T-helper 1 cell treated with Interleukin-12 subunit alpha and Interleukin-12 subunit beta and Interleukin-4 antibody, amounts not matched to agents 30 ng/mL and 1 ng/mL, for 36 hours (primary cell): ENCODE measurements around the gene EIF1. TPM values are rescaled to one million over a fixed set of nuclear protein-coding genes. Genes with fewer than 3 reads are reported as not detected.

Experiments used
- intact Hi-C: fragments of 100-400 bp; cut with micrococcal nuclease; formaldehyde crosslinking; loops from one replicate; pipeline ENCODE4 v1.15.1; 2024
- total RNA-seq: library from RNA; stranded (reverse); gene quantifications from 2 replicates; pipeline ENCODE4 v1.2.3, GENCODE V29; 2022

Gene EIF1
- total RNA-seq, 1 donor from 2014 or later, result 842 TPM

GRCh38 chr17:41731836-41732235, 43.2 kb downstream of the EIF1 start:
- intact Hi-C loops, result no loop called here

GRCh38 chr17:41733348-41734138, 44.9 kb downstream of the EIF1 start:
- intact Hi-C loops, result no loop called here

DNA sequence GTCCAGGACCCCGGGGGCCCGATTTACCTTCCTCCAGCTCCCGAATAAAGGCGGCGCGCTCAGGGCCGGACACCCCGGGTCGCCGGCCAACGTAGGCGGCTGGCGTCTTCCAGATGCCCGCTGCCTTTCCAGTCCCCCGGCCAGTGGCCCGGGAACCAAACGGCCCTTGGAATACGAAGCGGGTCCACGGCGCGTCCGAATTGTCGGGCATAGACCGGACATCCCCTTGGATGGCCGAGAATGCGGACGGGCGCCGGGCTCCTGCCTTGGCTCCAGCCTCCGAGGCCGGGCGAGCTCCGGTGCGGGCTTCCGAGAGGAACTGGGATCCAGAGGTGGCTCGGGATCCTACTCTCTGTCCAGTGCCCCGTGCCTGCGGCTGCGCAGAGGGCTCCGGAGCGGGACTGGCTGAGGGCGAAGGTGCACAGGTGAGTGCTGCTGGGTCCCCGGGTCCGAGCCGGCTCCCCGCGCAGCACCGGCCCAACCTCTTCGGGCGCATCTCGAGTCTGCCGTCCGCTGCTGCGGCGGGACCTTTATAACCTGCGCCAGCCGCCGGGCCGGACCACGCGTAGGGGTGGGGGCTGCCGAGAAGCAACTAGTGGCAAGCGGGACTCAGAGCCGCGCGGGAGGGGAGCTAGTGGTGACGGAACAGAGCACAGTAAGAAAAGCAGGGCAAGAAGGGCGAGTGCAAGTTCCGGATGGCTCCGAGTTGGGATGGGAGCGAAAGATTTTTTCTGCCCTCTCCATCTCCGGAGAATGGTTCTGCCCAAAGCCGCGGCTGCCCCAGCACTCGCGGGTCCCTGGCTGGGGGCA, 45.7 kb downstream of the EIF1 start, which contains the start of gene HAP1:
HAP1 (minus strand) TSS at position 505 of the 810 bp plus-strand sequence; CDS start at position 496, 9 bp downstream.
- intact Hi-C loops, result no loop called here

DNA sequence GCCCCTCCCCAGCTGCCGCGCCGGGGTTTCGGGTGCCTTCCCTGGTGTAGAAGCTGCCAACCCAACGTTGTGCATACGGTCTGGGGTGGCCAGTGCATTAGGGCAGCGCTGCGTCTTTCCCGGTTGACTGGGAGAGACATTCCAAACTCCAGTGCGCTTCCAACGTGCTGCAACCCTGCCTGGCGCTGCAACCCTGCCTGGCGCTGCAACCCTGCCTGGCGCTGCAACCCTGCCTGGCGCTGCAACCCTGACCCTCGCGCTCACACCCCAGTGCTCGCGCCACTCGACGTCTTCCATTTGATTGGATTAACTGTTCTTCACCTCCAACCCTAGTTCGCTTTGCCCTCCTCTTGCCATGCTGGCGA, 46.2 kb downstream of the EIF1 start:
- intact Hi-C loops, result no loop called here

DNA sequence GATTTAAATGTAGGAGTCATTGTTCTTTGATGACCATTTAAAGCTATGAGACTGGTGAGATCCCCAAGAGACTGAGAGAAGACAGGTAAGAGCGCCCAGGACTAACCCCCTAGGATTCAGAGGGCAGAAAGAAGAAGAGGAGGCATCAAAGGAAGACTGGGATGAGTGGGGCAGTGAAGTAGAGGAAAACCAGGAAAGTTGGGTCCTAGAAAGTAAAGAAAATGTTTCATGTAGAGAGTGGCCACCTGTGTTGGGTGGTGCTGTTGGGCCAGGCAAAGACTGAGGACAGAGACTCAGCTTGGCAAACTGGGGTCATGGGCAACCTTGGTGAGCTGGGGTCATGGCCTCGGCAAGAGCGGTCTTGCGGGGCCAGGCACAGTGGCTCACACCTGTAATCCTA, 47.1 kb downstream of the EIF1 start:
- intact Hi-C loops, result no loop called here

DNA sequence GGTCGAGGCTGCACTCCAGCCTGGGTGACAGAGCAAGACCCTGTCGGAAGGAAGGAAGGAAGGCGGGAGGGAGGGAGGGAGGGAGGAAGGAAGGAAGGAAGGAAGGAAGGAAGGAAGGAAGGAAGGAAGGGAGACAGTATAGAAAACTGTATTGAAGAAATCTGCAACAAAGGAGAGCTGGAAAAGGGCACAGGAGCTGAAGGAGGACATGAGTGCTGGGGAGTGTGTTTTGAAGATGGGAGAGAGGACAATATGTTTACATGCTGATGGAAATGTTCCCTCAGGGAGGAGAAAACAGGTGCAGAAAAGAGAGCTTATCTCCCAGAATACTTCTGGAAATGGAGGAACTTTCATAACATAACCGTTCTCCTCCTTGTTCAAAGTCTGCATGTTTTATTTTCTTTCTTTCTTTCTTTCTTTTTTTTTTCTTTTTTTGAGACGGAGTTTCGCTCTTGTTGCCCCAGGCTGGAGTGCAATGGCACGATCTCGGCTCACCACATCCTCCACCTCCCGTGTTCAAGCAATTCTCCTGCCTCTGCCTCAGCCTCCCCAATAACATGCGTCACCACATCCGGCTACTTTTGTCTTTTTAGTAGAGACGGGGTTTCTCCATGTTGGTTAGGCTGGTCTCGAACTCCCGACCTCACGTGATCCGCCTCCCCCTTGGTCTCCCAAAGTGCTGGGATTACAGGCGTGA, 48.4 kb downstream of the EIF1 start:
- intact Hi-C loops, result no loop called here

DNA sequence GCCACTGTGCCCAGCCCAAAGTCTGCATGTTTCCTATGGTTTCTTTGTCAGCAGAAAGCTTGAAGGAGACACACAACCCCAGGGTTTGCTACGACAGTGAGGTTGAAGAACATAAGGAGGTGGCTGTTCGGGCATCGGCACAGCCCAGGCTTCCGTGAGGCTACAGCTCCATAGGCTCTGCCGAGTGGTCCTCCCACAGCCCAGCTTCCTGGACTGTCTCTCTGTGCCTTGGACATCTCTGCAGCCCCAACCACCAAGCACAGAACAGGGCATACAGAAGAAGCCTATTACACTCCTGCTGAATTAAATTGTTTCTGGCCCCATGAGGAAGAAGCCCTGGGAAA, 49.0 kb downstream of the EIF1 start:
- intact Hi-C loops, result loop anchor here (1.0 to 2.0 kb wide), 7 partner anchors 41 to 379 kb away; partner anchors contain the start of genes CNP, JUP and KLHL11

DNA sequence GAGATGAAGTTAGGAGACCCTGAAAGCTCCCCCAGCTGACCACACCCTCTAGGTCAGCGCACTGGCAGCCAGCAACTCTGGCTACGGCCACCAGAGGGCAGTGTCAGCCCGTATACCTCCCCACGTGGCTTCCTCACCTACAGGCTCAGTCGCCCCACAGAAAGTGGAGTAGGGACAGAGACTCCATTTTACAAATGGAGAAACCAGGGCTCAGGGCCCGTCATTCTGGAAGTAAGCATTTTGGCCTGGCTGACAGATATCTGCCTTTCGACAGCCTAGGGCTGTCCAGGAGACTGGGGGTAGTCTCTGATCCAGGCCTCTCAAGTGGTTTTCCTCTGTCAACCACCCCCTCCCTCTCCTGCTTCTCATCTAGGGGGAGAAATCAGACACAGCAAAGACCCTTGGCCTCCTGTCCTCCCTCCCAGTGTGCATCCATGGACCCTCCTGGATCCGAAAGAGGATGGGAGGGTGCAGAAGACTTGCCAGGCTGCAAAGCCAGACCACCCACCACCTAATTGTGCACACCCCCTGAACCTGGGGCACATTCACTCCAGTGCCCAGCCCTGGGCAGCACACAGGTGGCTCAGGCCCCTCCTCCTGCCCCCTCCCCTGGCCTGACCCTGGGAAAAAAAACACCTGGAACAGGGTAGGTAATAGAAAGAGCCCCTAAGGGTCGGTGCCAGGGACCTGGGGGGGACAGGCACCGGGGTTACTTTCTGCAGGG, 49.6 kb downstream of the EIF1 start:
- intact Hi-C loops, result loop anchor here (1.0 to 2.0 kb wide), 7 partner anchors 42 to 378 kb away; partner anchors contain the start of genes CNP, JUP and KLHL11

- intact Hi-C loops, result loop anchor here (1.0 to 2.0 kb wide), 7 partner anchors 42 to 378 kb away; partner anchors contain the start of genes CNP, JUP and KLHL11
Observed at GRCh38 chr17:41738801-41739112, 50.1 kb downstream of the EIF1 start.

GRCh38 chr17:41739661-41740352, 51.1 kb downstream of the EIF1 start:
- intact Hi-C loops, result loop anchor here (2.0 kb wide), 1 partner anchor 227 kb away; the partner anchor contains the start of gene CNP

DNA sequence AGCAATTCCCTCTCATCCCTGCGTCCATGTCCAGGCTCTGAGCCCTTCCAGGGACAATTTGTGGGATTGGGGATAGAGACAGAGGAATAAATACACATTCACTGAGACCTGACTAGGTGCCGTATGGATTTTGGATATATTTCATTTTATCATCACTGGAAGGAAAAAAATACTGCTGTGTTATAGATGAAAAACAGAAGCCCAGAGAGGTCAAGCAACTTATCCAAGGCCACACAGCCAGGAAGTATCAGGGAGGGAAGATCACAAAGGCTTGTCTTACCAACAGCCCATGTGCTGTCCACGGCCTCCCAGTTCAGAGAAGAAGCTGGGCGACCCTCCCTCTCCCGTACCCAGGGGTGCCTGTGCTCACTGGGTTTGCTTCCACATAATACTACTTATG, 51.8 kb downstream of the EIF1 start:
- intact Hi-C loops, result no loop called here

GRCh38 chr17:41741709-41742108, 53.0 kb downstream of the EIF1 start:
- intact Hi-C loops, result no loop called here

Other genes starting within 250 kb of the EIF1 start
- gene KRT38, start 247.9 kb upstream of the EIF1 start, total RNA-seq, result not detected in 2 replicates
- gene KRT32, start 221.5 kb upstream of the EIF1 start, total RNA-seq, result not detected in 2 replicates
- not detected in 2 replicates for gene KRT35, start 207.7 kb upstream of the EIF1 start, total RNA-seq
- gene KRT36, start 199.0 kb upstream of the EIF1 start, total RNA-seq, result not detected in 2 replicates
- not detected in 2 replicates for gene KRT13, start 183.3 kb upstream of the EIF1 start, total RNA-seq
- gene KRT15, start 170.0 kb upstream of the EIF1 start, total RNA-seq, result not detected in 2 replicates
- not detected in 2 replicates for gene KRT19, start 160.6 kb upstream of the EIF1 start, total RNA-seq
- not detected in 2 replicates for gene KRT9, start 116.8 kb upstream of the EIF1 start, total RNA-seq
- not detected in 2 replicates for gene KRT14, start 102.0 kb upstream of the EIF1 start, total RNA-seq
- gene KRT16, start 76.1 kb upstream of the EIF1 start, total RNA-seq, result not detected in 2 replicates
- 0.54 and 0.59 TPM in 2 replicates for gene KRT17, start 64.3 kb upstream of the EIF1 start, total RNA-seq
- gene GAST, start 23.4 kb downstream of the EIF1 start, total RNA-seq, result not detected in 2 replicates
- gene HAP1, start 45.8 kb downstream of the EIF1 start, total RNA-seq, result 0.05 TPM in 2 replicates
- gene JUP, start 97.8 kb downstream of the EIF1 start, total RNA-seq, result 0.10 and 0.20 TPM in 2 replicates
- gene P3H4, start 123.1 kb downstream of the EIF1 start, total RNA-seq, result 3.4 TPM in 2 replicates
- gene FKBP10, start 124.1 kb downstream of the EIF1 start, total RNA-seq, result 0.51 TPM in 1 of 2 replicates, not detected in the other
- gene NT5C3B, start 147.3 kb downstream of the EIF1 start, total RNA-seq, result 24.3 and 24.9 TPM in 2 replicates
- gene KLHL10, start 148.9 kb downstream of the EIF1 start, total RNA-seq, result not detected in 2 replicates
- gene KLHL11, start 176.5 kb downstream of the EIF1 start, total RNA-seq, result 15.5 TPM in 2 replicates
- 159 and 165 TPM in 2 replicates for gene ACLY, start 230.1 kb downstream of the EIF1 start, total RNA-seq
- 0.47 and 0.49 TPM in 2 replicates for gene ODAD4, start 241.7 kb downstream of the EIF1 start, total RNA-seq